Measurements from ENCODE around the gene LPCAT2. TPM values are rescaled to one million over a fixed set of nuclear protein-coding genes. Genes with fewer than 3 reads are reported as not detected.

The LPCAT2 gene
- polyA plus RNA-seq, 2 donors = 3.5 to 5.0 TPM

GRCh38 chr16:55479430-55480140 is 29.3 kb upstream of the LPCAT2 start:
- Histone ChIP-seq H3K4me3 (ENCODE audit: low read depth in 1 of 2, low read length in 2 of 2) (peak overlapping the region; percentile 45 to 51), H3K36me3 (ENCODE audit: control insufficient read depth in 2 of 2, insufficient read depth in 2 of 2, low read length in 1 of 2) (no peaks in the 10 kb centered on the region), H3K9me3 (ENCODE audit: control insufficient read depth in 2 of 2, insufficient read depth in 1 of 2, low read depth in 1 of 2, low read length in 1 of 2) (peaks cover 0 to 2% of the 10 kb centered on the region in 2 donors), H3K27ac (ENCODE audit: low read depth in 2 of 2, low read length in 1 of 2) (peak overlapping the region; percentile 51 to 59), H3K27me3 (ENCODE audit: control insufficient read depth in 1 of 2, insufficient read depth in 2 of 2, low read length in 2 of 2) (no peaks in the 10 kb centered on the region), H3K4me1 (ENCODE audit: control insufficient read depth in 2 of 2, insufficient read depth in 2 of 2, low read length in 1 of 2) (peaks cover 0 to 13% of the 10 kb centered on the region in 2 donors)
- 1 to 2% methylated on average over 36 to 41 of the region's 41 CpGs for WGBS, 2 donors

DNA sequence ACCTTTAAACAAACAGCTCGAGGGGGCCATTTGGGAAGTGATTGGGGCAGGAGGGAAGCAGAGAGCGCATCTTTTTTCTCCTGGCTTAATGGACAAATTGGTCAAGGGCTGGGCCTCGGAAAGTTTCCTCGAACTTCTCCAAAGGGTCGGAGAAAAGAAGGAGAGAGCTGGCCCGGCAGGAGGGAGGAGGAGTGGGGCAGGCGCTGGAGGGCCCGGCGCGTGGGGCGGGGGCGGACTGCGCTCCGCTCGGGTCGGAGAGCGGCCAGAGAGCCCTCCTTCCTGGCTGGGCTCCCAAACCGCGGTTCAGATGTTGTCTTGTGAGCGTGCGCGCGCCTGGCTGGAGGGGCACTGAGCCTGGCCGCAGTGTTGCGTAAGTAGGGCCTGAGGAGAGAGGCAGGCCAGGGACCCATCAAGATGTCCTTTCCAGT is 28.6 kb upstream of the LPCAT2 start:
- peak overlapping the region; percentile 23 to 45 for H3K4me3 ChIP-seq (ENCODE audit: low read depth in 1 of 2, low read length in 2 of 2)
- no peaks in the 10 kb centered on the region for H3K27me3 ChIP-seq (ENCODE audit: control insufficient read depth in 1 of 2, insufficient read depth in 2 of 2, low read length in 2 of 2)
- H3K27ac ChIP-seq (ENCODE audit: low read depth in 2 of 2, low read length in 1 of 2) = peak overlapping the region; percentile 30 to 59
- H3K36me3 ChIP-seq (ENCODE audit: control insufficient read depth in 2 of 2, insufficient read depth in 2 of 2, low read length in 1 of 2) = no peaks in the 10 kb centered on the region
- peaks cover 0 to 13% of the 10 kb centered on the region in 2 donors for H3K4me1 ChIP-seq (ENCODE audit: control insufficient read depth in 2 of 2, insufficient read depth in 2 of 2, low read length in 1 of 2)
- peaks cover 0 to 2% of the 10 kb centered on the region in 2 donors for H3K9me3 ChIP-seq (ENCODE audit: control insufficient read depth in 2 of 2, insufficient read depth in 1 of 2, low read depth in 1 of 2, low read length in 1 of 2)
- WGBS, 2 donors = 3 to 5% methylated on average over 21 to 25 of the region's 25 CpGs

- WGBS, 2 donors = 67 to 77% methylated on average over 4 of the region's 4 CpGs
- no peaks in the 10 kb centered on the region for H3K36me3 ChIP-seq (ENCODE audit: control insufficient read depth in 2 of 2, insufficient read depth in 2 of 2, low read length in 1 of 2)
- H3K9me3 ChIP-seq (ENCODE audit: control insufficient read depth in 2 of 2, insufficient read depth in 1 of 2, low read depth in 1 of 2, low read length in 1 of 2) = peaks cover 0 to 2% of the 10 kb centered on the region in 2 donors
- peak overlapping the region in 1 of 2 donors; percentile 23 for H3K27ac ChIP-seq (ENCODE audit: low read depth in 2 of 2, low read length in 1 of 2)
- H3K4me3 ChIP-seq (ENCODE audit: low read depth in 1 of 2, low read length in 2 of 2) = no peak overlapping the region
- H3K4me1 ChIP-seq (ENCODE audit: control insufficient read depth in 2 of 2, insufficient read depth in 2 of 2, low read length in 1 of 2) = peaks cover 0 to 13% of the 10 kb centered on the region in 2 donors
- no peaks in the 10 kb centered on the region for H3K27me3 ChIP-seq (ENCODE audit: control insufficient read depth in 1 of 2, insufficient read depth in 2 of 2, low read length in 2 of 2)
Observed at GRCh38 chr16:55481023-55481422, 27.8 kb upstream of the LPCAT2 start.

DNA sequence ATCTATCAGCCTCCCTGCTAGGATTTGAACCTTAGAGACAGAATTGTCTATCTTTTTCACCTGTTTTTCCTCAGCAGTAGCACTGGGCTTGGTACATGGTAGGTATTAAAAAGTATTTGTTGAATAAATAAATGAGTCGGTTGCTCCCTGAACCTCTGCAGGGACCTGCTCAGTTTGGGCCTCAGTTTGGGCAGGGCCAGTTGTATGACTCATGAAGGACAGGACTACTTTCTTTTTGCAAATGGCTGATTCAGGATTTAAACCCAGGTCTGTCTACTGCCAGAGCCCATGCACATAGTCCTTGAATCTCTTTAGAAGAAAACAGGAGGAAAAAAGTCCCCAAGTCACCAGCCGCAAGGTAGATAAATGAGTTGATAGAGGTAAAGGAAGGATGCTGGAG is 26.8 kb upstream of the LPCAT2 start:
- Histone ChIP-seq H3K27me3 (ENCODE audit: control insufficient read depth in 1 of 2, insufficient read depth in 2 of 2, low read length in 2 of 2) (no peaks in the 10 kb centered on the region), H3K27ac (ENCODE audit: low read depth in 2 of 2, low read length in 1 of 2) (no peak overlapping the region), H3K4me1 (ENCODE audit: control insufficient read depth in 2 of 2, insufficient read depth in 2 of 2, low read length in 1 of 2) (peaks cover 0 to 13% of the 10 kb centered on the region in 2 donors), H3K36me3 (ENCODE audit: control insufficient read depth in 2 of 2, insufficient read depth in 2 of 2, low read length in 1 of 2) (no peaks in the 10 kb centered on the region), H3K9me3 (ENCODE audit: control insufficient read depth in 2 of 2, insufficient read depth in 1 of 2, low read depth in 1 of 2, low read length in 1 of 2) (peaks cover 0 to 2% of the 10 kb centered on the region in 2 donors), H3K4me3 (ENCODE audit: low read depth in 1 of 2, low read length in 2 of 2) (no peak overlapping the region)
- 63 to 64% methylated on average over 2 of the region's 2 CpGs for WGBS, 2 donors

DNA sequence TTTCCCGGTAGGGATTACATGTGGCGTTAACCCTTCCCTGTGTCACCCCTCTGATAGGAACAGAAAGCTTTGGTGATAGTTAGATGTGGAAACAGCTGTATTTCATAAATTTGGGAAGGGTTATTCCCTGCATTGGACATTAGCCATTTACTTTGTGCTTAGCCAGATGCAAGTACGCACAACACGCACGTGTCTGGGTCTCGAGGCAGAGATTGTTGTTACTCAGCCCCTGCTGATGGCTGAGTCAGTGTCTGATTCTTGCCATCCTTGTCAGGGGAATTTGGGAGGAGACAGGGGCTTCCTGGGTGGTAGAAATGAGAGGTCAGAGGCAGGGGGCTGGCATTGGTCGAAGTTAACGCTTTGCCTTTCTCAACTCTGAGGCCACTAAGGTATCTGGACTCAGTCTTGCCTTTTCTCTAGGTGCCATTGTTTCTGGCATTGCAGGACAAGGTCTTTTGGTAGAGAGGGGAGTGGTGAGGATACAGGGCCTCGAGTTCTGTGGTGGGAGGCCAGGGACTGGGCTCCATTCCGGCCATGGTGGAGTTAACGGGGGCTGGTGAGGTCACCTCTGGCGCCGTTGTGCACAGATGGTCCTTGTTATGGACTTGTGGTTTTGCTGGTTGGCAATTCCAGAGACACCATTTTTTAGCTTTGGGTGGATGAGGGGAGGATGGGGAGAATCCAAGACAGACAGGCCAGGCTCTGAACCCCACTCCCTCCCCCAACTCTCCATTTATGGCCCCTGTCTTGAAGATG is 21.6 kb upstream of the LPCAT2 start:
- H3K36me3 ChIP-seq (ENCODE audit: control insufficient read depth in 2 of 2, insufficient read depth in 2 of 2, low read length in 1 of 2) = no peaks in the 10 kb centered on the region
- no peak overlapping the region for H3K27ac ChIP-seq (ENCODE audit: low read depth in 2 of 2, low read length in 1 of 2)
- 77 to 80% methylated on average over 13 of the region's 13 CpGs for WGBS, 2 donors
- H3K4me1 ChIP-seq (ENCODE audit: control insufficient read depth in 2 of 2, insufficient read depth in 2 of 2, low read length in 1 of 2) = peaks cover 0 to 3% of the 10 kb centered on the region in 2 donors
- peaks cover 0 to 2% of the 10 kb centered on the region in 2 donors for H3K9me3 ChIP-seq (ENCODE audit: control insufficient read depth in 2 of 2, insufficient read depth in 1 of 2, low read depth in 1 of 2, low read length in 1 of 2)
- no peak overlapping the region for H3K4me3 ChIP-seq (ENCODE audit: low read depth in 1 of 2, low read length in 2 of 2)
- no peaks in the 10 kb centered on the region for H3K27me3 ChIP-seq (ENCODE audit: control insufficient read depth in 1 of 2, insufficient read depth in 2 of 2, low read length in 2 of 2)

- Histone ChIP-seq H3K27me3 (ENCODE audit: control insufficient read depth in 1 of 2, insufficient read depth in 2 of 2, low read length in 2 of 2) (no peaks in the 10 kb centered on the region), H3K27ac (ENCODE audit: low read depth in 2 of 2, low read length in 1 of 2) (peak overlapping the region in 1 of 2 donors; percentile 7), H3K4me1 (ENCODE audit: control insufficient read depth in 2 of 2, insufficient read depth in 2 of 2, low read length in 1 of 2) (peaks cover 0 to 2% of the 10 kb centered on the region in 2 donors), H3K4me3 (ENCODE audit: low read depth in 1 of 2, low read length in 2 of 2) (no peak overlapping the region), H3K9me3 (ENCODE audit: control insufficient read depth in 2 of 2, insufficient read depth in 1 of 2, low read depth in 1 of 2, low read length in 1 of 2) (peaks cover 0 to 2% of the 10 kb centered on the region in 2 donors), H3K36me3 (ENCODE audit: control insufficient read depth in 2 of 2, insufficient read depth in 2 of 2, low read length in 1 of 2) (no peaks in the 10 kb centered on the region)
- 87 to 89% methylated on average over 12 of the region's 12 CpGs for WGBS, 2 donors
Observed at GRCh38 chr16:55488306-55488705, 20.6 kb upstream of the LPCAT2 start.

GRCh38 chr16:55489119-55489955 is 19.5 kb upstream of the LPCAT2 start:
- 93 to 95% methylated on average over 14 of the region's 14 CpGs for WGBS, 2 donors
- Histone ChIP-seq H3K36me3 (ENCODE audit: control insufficient read depth in 2 of 2, insufficient read depth in 2 of 2, low read length in 1 of 2) (no peaks in the 10 kb centered on the region), H3K4me1 (ENCODE audit: control insufficient read depth in 2 of 2, insufficient read depth in 2 of 2, low read length in 1 of 2) (peaks cover 0 to 2% of the 10 kb centered on the region in 2 donors), H3K27me3 (ENCODE audit: control insufficient read depth in 1 of 2, insufficient read depth in 2 of 2, low read length in 2 of 2) (no peaks in the 10 kb centered on the region), H3K9me3 (ENCODE audit: control insufficient read depth in 2 of 2, insufficient read depth in 1 of 2, low read depth in 1 of 2, low read length in 1 of 2) (no peaks in the 10 kb centered on the region), H3K4me3 (ENCODE audit: low read depth in 1 of 2, low read length in 2 of 2) (no peak overlapping the region), H3K27ac (ENCODE audit: low read depth in 2 of 2, low read length in 1 of 2) (no peak overlapping the region)

DNA sequence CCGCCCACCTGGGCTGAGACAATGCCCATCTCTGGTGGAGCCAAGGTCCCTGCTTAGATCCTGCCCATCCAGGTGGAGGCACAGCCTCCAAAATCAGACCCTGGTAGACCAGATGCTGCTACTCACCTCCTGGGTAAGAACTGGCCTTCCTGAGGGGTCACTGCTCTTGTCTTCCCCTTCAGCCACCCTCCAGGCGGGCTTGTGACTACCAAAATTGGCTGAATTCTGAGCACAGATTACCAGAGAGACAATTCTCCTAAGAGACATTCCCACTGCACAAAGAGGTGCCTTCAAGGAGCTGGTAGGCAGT is 19.0 kb upstream of the LPCAT2 start:
- Histone ChIP-seq H3K27ac (ENCODE audit: low read depth in 2 of 2, low read length in 1 of 2) (no peak overlapping the region), H3K4me1 (ENCODE audit: control insufficient read depth in 2 of 2, insufficient read depth in 2 of 2, low read length in 1 of 2) (peaks cover 0 to 2% of the 10 kb centered on the region in 2 donors)
- WGBS, 2 donors = 94 to 96% methylated on average over 2 of the region's 2 CpGs

DNA sequence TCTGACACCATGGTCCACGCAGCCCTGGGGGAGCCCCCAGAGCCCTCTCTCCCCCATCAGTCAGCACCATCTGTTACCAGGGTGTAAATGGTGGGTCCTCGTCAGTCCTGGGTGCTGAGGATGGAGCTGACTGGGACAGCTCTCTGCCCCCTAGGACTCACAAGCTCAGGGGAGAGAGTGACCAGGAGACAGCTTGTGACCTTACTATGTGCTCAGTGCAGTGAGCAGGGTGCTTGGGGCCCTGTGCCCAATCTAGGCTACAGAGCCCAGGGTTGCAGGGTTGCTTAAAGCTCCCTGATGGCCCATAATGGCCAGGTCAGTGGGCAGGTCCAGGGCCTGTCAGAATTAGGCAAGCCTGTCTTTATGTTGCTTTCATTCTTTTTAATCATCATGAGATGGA is 18.6 kb upstream of the LPCAT2 start:
- Histone ChIP-seq H3K4me1 (ENCODE audit: control insufficient read depth in 2 of 2, insufficient read depth in 2 of 2, low read length in 1 of 2) (peaks cover 0 to 2% of the 10 kb centered on the region in 2 donors), H3K27ac (ENCODE audit: low read depth in 2 of 2, low read length in 1 of 2) (no peak overlapping the region), H3K4me3 (ENCODE audit: low read depth in 1 of 2, low read length in 2 of 2) (no peak overlapping the region), H3K27me3 (ENCODE audit: control insufficient read depth in 1 of 2, insufficient read depth in 2 of 2, low read length in 2 of 2) (no peaks in the 10 kb centered on the region), H3K36me3 (ENCODE audit: control insufficient read depth in 2 of 2, insufficient read depth in 2 of 2, low read length in 1 of 2) (no peaks in the 10 kb centered on the region), H3K9me3 (ENCODE audit: control insufficient read depth in 2 of 2, insufficient read depth in 1 of 2, low read depth in 1 of 2, low read length in 1 of 2) (no peaks in the 10 kb centered on the region)
- 90 to 91% methylated on average over 2 of the region's 2 CpGs for WGBS, 2 donors

More for the DNA sequence above, 19.0 kb upstream of the LPCAT2 start:
- Histone ChIP-seq H3K36me3 (ENCODE audit: control insufficient read depth in 2 of 2, insufficient read depth in 2 of 2, low read length in 1 of 2) (no peaks in the 10 kb centered on the region), H3K27me3 (ENCODE audit: control insufficient read depth in 1 of 2, insufficient read depth in 2 of 2, low read length in 2 of 2) (no peaks in the 10 kb centered on the region), H3K9me3 (ENCODE audit: control insufficient read depth in 2 of 2, insufficient read depth in 1 of 2, low read depth in 1 of 2, low read length in 1 of 2) (no peaks in the 10 kb centered on the region), H3K4me3 (ENCODE audit: low read depth in 1 of 2, low read length in 2 of 2) (no peak overlapping the region)
